ENCODE data around the gene CFAP97.

CFAP97 gene

DNA sequence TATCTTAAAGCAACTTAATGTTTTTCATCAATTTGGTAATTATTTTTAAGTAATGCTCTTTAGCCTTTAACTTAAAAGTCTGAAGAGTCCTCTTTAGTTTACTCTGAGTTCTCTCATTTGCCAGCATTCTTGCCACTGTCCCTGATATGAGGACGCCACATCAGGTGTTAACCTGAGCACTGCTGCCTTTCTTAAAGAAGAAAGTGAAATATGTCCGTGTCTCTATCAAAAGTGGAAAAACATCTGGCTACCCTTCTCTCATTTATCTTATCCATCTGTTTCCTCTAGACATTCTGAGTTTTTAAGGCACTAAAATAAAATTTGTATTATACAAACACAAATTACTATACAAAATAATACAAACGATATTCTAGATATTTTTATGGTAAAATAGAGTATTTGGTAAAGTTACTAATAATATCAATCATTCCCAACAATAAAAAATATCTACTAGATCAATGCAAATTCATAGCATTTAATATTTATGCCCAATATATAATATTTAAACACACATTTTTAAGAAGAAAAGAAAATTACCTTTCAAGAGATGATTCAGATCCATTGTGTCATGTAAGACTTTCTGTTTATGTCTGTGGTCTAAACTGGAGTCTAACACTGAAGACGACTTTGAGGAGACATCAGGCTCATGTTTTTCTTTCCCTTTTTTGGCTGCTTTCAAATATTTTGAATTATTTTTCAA is 14.0 kb downstream of the CFAP97 start:
- Mint-ChIP-seq H3K4me3 (no peak overlapping the region), H3K27me3 (ENCODE audit: low read depth) (no peaks in the 10 kb centered on the region)
- TF ChIP-seq CTCF (IDR thresholded peaks at IDR 0.05; ENCODE audit: unreplicated experiment in 3 of 3): no peak

GRCh38 chr4:185186769-185187168 is 17.0 kb downstream of the CFAP97 start:
- no peaks in the 10 kb centered on the region for H3K9me3 Mint-ChIP-seq
- H3K36me3 Mint-ChIP-seq (ENCODE audit: low read depth): peaks cover 28% of the 10 kb centered on the region
- no peaks in the 10 kb centered on the region for H3K27me3 Mint-ChIP-seq (ENCODE audit: low read depth)
- H3K4me3 Mint-ChIP-seq: no peak overlapping the region
- no peak overlapping the region for H3K27ac Mint-ChIP-seq
- TF ChIP-seq CTCF (IDR thresholded peaks at IDR 0.05; ENCODE audit: unreplicated experiment in 3 of 3): no peak
- peaks cover 9% of the 10 kb centered on the region for H3K4me1 Mint-ChIP-seq

More for the DNA sequence above, 14.0 kb downstream of the CFAP97 start:
- Mint-ChIP-seq H3K27ac (no peak overlapping the region), H3K36me3 (ENCODE audit: low read depth) (peaks cover 33% of the 10 kb centered on the region), H3K4me1 (peaks cover 9% of the 10 kb centered on the region), H3K9me3 (no peaks in the 10 kb centered on the region)

DNA sequence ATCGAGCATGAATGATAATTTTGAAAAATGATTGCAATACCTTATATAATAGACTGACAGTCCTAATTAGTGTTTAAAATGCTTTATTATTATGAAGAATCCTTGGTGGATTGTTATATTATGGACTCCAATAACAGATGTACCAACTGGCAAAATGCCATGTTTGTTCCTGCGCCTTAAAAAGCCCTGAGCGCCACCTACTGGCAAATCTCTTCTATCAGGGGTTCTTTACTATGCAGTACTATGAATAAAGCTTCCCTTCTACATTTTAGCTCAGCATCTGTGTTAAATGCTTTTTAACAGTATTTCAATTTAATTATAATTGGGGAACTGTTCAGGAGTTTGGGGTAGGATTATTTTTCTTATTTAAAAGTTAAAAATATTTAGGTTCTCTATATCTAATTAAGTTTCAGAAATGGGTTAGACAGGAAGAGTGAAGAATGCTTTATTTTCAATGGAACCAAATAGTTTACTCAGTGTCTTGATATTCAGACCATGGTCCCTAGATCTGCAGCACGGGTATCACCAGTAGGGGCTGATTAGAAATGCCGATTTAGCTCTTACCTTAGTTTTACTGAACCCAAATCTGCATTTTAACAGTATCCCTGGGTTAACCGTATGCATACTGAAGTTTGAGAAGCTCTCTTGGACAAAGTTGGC is 20.0 kb downstream of the CFAP97 start:
- H3K36me3 Mint-ChIP-seq (ENCODE audit: low read depth): peaks cover 15% of the 10 kb centered on the region
- no peaks in the 10 kb centered on the region for H3K9me3 Mint-ChIP-seq
- H3K4me1 Mint-ChIP-seq: peaks cover 9% of the 10 kb centered on the region
- no peak overlapping the region for H3K27ac Mint-ChIP-seq
- TF ChIP-seq CTCF (IDR thresholded peaks at IDR 0.05; ENCODE audit: unreplicated experiment in 3 of 3): peak; percentile 78 to 81 (median 80)
- H3K4me3 Mint-ChIP-seq: no peak overlapping the region
- H3K27me3 Mint-ChIP-seq (ENCODE audit: low read depth): no peaks in the 10 kb centered on the region

- Mint-ChIP-seq H3K4me3 (no peak overlapping the region), H3K36me3 (ENCODE audit: low read depth) (peaks cover 11% of the 10 kb centered on the region), H3K9me3 (no peaks in the 10 kb centered on the region), H3K27me3 (ENCODE audit: low read depth) (no peaks in the 10 kb centered on the region), H3K4me1 (peaks cover 6% of the 10 kb centered on the region), H3K27ac (no peak overlapping the region)
- TF ChIP-seq CTCF (IDR thresholded peaks at IDR 0.05; ENCODE audit: unreplicated experiment in 3 of 3): no peak
Observed at GRCh38 chr4:185182239-185182638, 21.6 kb downstream of the CFAP97 start.

DNA sequence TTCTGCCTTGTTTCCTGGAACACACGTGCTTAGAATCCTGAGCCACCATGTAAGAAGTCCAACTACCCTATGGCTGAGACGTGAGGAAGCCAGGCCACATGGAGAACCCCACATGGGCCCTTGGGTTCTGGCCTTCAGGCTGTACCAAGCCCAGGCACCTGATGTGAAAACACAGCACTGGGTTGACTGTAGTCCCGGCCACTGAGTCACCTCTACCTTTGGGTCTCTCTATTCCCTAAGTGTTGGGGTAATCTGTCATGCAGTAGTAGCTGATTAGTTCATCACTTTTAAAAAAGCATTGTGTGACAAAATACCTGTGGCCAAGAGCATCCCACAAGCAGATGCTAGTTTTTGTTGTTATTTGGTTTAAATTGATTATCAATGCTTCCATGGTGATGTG is 24.3 kb downstream of the CFAP97 start:
- no peak for TF ChIP-seq CTCF (IDR thresholded peaks at IDR 0.05; ENCODE audit: unreplicated experiment in 3 of 3)
- Mint-ChIP-seq H3K27ac (no peak overlapping the region), H3K4me1 (no peaks in the 10 kb centered on the region)

More for the DNA sequence above, 24.3 kb downstream of the CFAP97 start:
- H3K36me3 Mint-ChIP-seq (ENCODE audit: low read depth): peaks cover 15% of the 10 kb centered on the region
- no peak overlapping the region for H3K4me3 Mint-ChIP-seq
- no peaks in the 10 kb centered on the region for H3K9me3 Mint-ChIP-seq
- no peaks in the 10 kb centered on the region for H3K27me3 Mint-ChIP-seq (ENCODE audit: low read depth)
